AG04449 (cell line): ENCODE results near the gene ZNF341.

ENCODE experiments used
- CTCF ChIA-PET: fragments of 350-600 bp; formaldehyde crosslinking; extraction: SDS; loops from one replicate; lab custom pipeline; 2021; ENCODE audit warnings: antibody characterized with exemption; lab: Yijun Ruan, JAX
- POLR2A ChIA-PET: fragments of 400-600, 350-600 bp; formaldehyde crosslinking; extraction: SDS; loops from one replicate; lab custom pipeline; 2020; ENCODE audit warnings: antibody characterized with exemption, inconsistent platforms; lab: Yijun Ruan, JAX
- DNase-seq: peaks from one replicate; pipeline ENCODE4 v3.0.0-alpha.2; 2010; ENCODE audit warnings: low read depth, low spot score
- H3K4me3 ChIP-seq: 2 replicates; pipeline ENCODE4 v1.5.1; 2011; ENCODE audit warnings: low read depth, mild to moderate bottlenecking, control low read depth, low read length
- TF ChIP-seq, protein P1 (sequence below): IDR thresholded peaks from one replicate; pipeline ENCODE4 v1.5.1; 2011; ENCODE audit warnings: mild to moderate bottlenecking, moderate library complexity, low read length, control low read depth, inconsistent platforms; ENCODE audit not compliant: insufficient read depth; ENCODE audit errors: missing control alignments

Gene ZNF341

DNA sequence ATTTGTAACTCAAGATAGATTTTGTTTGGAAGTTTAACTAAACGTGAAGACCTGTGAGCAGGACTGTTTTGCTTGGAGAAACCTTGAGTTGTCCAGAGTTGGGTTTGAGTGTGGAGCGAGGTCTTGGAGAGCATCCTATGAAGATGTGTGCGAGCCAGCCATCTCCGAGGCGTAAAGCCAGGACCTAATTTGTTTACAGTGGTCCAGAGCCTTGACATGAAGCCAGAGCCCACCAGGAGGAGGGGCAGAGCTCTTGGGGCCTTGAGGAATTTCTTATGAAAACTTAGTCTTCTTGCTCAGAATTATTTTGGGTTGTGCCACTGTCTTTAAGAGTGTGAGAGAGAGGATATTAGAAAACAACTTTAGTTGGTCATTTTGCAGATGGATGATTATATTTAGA, 85.6 kb downstream of the ZNF341 start:
- POLR2A ChIA-PET, result no interaction called here
- H3K4me3 ChIP-seq, result no peak overlapping the region
- CTCF ChIA-PET, result no interaction called here
- TF ChIP-seq, protein P1, sequence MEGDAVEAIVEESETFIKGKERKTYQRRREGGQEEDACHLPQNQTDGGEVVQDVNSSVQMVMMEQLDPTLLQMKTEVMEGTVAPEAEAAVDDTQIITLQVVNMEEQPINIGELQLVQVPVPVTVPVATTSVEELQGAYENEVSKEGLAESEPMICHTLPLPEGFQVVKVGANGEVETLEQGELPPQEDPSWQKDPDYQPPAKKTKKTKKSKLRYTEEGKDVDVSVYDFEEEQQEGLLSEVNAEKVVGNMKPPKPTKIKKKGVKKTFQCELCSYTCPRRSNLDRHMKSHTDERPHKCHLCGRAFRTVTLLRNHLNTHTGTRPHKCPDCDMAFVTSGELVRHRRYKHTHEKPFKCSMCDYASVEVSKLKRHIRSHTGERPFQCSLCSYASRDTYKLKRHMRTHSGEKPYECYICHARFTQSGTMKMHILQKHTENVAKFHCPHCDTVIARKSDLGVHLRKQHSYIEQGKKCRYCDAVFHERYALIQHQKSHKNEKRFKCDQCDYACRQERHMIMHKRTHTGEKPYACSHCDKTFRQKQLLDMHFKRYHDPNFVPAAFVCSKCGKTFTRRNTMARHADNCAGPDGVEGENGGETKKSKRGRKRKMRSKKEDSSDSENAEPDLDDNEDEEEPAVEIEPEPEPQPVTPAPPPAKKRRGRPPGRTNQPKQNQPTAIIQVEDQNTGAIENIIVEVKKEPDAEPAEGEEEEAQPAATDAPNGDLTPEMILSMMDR, result no peak
- DNase-seq, result no peak

- no peak for DNase-seq
- TF ChIP-seq, protein P1, result no peak
- H3K4me3 ChIP-seq, result no peak overlapping the region
- ChIA-PET POLR2A (interaction anchor here (1.0 kb wide), 1 partner anchor 9 kb away, joined by 4 read pairs; the partner anchor contains the start of gene CHMP4B), CTCF (interaction anchor here (0.8 to 1.2 kb wide), 2 partner anchors 17 to 32 kb away, joined by 3 to 4 read pairs; no protein-coding TSS in a partner anchor)
Measured at GRCh38 chr20:33819456-33819855, 87.7 kb downstream of the ZNF341 start.

- CTCF ChIA-PET, result interaction anchor here (0.7 kb wide), 1 partner anchor 152 kb away, joined by 3 read pairs; no protein-coding TSS in a partner anchor
- POLR2A ChIA-PET, result interaction anchor here (0.8 kb wide), 1 partner anchor 173 kb away, joined by 4 read pairs; the partner anchor contains the start of gene RALY
- no peak for DNase-seq
- TF ChIP-seq, protein P1, result no peak
- H3K4me3 ChIP-seq, result no peak overlapping the region
Measured at GRCh38 chr20:33820362-33820761, 88.6 kb downstream of the ZNF341 start.

DNA sequence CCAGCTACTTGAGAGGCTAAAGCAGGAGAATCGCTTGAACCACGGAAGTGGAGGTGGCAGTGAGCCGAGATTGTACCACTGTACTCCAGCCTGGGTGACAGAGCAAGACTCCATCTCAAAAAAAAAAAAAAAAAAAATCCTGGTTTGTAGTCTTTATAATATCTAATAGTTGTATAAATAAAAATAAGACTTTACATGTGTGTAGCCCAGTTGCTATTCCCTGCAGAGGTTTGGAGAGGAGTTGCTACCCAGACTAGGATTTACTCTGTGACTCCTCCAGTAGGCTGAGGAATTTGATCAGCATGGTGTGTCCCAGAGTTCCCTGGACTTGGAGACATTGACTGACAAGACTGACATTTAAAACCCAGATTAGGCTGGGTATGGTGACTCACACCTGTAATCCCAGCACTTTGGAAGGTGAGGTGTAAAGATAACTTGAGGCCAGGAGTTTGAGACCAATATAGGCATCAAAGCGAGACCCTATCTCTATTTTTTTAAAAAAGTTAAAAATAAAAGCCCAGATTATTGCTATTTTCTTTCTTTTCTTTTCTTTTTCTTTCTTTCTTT, 89.6 kb downstream of the ZNF341 start:
- DNase-seq, result no peak
- ChIA-PET POLR2A (no interaction called here), CTCF (no interaction called here)
- H3K4me3 ChIP-seq, result no peak overlapping the region
- TF ChIP-seq, protein P1, result no peak

DNA sequence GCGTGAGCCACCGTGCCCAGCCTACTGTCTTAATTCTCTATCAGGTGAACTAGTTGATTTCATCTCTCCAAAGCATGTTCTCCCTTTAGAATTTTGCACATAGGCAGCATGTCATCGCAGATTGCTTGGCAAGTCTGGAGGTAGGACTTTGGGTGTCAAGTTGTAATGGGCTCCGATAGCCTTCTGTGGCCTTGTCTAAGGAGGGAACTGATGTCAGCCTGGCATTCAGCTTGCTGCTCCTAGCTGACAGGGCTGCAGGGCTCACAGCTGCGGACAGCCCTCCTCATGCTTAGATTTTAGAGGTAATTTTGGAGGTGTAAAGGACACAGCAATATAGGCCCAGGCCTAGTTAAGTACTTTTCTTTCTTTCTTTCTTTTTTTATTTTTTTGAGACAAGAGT, 90.6 kb downstream of the ZNF341 start:
- DNase-seq, result no peak
- ChIA-PET CTCF (no interaction called here), POLR2A (no interaction called here)
- TF ChIP-seq, protein P1, result no peak
- H3K4me3 ChIP-seq, result no peak overlapping the region

- H3K4me3 ChIP-seq, result no peak overlapping the region
- TF ChIP-seq, protein P1, result no peak
- no peak for DNase-seq
- POLR2A ChIA-PET, result no interaction called here
- CTCF ChIA-PET, result no interaction called here
Measured at GRCh38 chr20:33822991-33823390, 91.2 kb downstream of the ZNF341 start.
